22Rv1 (cell line): ENCODE measurements around the gene EHMT2.

Experiments used
- H3K27ac ChIP-seq: fragments of 450-650 bp; 2 replicates; pipeline ENCODE4 v1.5.1; 2017
- ZFX ChIP-seq: fragments of 450-650 bp; IDR thresholded peaks from 2 replicates; pipeline ENCODE4 v1.6.1; 2017; ENCODE audit warnings: antibody characterized with exemption, borderline replicate concordance
- TF ChIP-seq, protein P1 (sequence below): fragments of 450-650 bp; IDR thresholded peaks from 2 replicates; pipeline ENCODE4 v1.5.1; 2017; ENCODE audit warnings: mild to moderate bottlenecking

The EHMT2 gene

DNA sequence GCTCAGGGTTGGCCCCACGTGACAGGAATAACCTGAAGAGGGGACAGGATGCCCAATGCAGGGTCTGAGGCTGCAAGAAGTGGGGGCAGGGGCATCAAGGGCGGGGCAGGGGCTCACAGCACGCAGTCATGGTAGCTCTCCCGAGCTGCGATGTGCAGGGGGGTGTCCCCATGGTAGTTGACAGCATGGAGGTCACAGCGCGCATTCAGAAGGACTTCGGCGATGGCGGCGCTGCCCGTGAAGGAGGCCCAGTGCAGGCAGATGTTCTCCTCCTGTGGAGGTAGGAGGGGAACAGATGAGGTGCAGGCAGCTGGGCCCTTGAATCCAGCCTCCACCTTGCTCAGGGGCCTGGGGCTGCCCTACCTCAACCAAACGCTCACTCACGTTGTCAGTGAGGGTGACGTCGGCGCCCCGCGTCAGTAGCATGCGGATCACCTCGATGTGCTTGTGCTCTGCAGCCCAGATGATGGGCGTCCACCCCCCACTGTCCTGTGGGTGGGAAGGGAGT lies 12.9 kb downstream of the EHMT2 start:
- H3K27ac ChIP-seq: no peak overlapping the region
- TF ChIP-seq, protein P1, sequence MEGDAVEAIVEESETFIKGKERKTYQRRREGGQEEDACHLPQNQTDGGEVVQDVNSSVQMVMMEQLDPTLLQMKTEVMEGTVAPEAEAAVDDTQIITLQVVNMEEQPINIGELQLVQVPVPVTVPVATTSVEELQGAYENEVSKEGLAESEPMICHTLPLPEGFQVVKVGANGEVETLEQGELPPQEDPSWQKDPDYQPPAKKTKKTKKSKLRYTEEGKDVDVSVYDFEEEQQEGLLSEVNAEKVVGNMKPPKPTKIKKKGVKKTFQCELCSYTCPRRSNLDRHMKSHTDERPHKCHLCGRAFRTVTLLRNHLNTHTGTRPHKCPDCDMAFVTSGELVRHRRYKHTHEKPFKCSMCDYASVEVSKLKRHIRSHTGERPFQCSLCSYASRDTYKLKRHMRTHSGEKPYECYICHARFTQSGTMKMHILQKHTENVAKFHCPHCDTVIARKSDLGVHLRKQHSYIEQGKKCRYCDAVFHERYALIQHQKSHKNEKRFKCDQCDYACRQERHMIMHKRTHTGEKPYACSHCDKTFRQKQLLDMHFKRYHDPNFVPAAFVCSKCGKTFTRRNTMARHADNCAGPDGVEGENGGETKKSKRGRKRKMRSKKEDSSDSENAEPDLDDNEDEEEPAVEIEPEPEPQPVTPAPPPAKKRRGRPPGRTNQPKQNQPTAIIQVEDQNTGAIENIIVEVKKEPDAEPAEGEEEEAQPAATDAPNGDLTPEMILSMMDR: no peak
- no peak for TF ChIP-seq ZFX

- no peak overlapping the region for H3K27ac ChIP-seq
- no peak for TF ChIP-seq ZFX
- TF ChIP-seq, protein P1: no peak
Measured at GRCh38 chr6:31883676-31884075, 13.8 kb downstream of the EHMT2 start.

DNA sequence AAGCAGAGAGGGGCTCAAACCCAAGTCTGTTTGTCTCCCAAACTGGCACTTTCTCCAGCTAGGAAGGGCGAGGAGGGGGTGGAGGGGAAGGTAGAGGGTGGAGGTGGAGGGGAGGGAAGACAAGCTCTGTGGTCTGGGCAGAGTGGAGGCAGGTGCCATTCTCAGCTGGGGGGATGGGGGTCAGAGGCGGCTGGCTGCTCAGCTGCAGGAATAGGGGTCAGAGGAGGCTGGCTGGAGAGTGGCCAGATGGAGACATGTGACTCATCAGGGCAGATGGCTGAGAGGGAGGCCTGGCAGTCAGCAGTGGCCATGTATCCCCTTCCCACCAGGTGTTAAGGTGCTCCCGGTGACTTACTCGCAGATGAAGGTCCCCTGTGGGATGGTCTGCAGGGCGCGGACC lies 15.2 kb downstream of the EHMT2 start:
- H3K27ac ChIP-seq: peak overlapping the region; percentile 2; the same call in 1 of the 2 replicates
- TF ChIP-seq, protein P1: no peak
- TF ChIP-seq ZFX: no peak

GRCh38 chr6:31881136-31881859 lies 16.2 kb downstream of the EHMT2 start:
- H3K27ac ChIP-seq: peak overlapping the region; percentile 2; the same call in 1 of the 2 replicates
- no peak for TF ChIP-seq ZFX

- no peak for TF ChIP-seq ZFX
- TF ChIP-seq, protein P1: no peak
- H3K27ac ChIP-seq: no peak overlapping the region
Measured at GRCh38 chr6:31880616-31881015, 16.9 kb downstream of the EHMT2 start.

- TF ChIP-seq ZFX: no peak
- TF ChIP-seq, protein P1: no peak
- H3K27ac ChIP-seq: peak overlapping the region; percentile 78
Measured at GRCh38 chr6:31879901-31880300, 17.6 kb downstream of the EHMT2 start.

DNA sequence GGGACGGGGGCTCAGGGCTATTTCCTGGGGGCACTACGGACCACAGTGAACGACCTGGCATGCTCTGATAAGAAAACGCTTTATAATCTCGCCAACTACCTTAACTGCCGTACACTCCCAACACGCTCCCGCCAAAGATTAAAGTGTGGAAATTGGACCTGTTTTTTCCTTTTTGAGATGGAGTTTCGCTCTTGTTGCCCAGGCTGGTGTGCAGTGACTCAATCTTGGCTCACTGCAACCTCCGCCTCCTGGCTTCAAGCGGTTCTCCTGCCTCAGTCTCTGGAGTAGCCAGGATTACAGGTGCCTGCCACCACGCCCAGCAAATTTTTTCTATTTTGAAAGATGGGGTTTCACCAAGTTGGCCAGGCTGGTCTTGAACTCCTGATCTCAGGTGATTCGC lies 18.4 kb downstream of the EHMT2 start:
- TF ChIP-seq, protein P1: no peak
- no peak for TF ChIP-seq ZFX
- H3K27ac ChIP-seq: peak overlapping the region; percentile 78
